Measurements from ENCODE around the gene HOXD9. TPM values are rescaled to one million over a fixed set of nuclear protein-coding genes. Genes with fewer than 3 reads are reported as not detected.

Gene HOXD9
- total and polyA plus RNA-seq, 8 donors: 0.18 to 0.76 (median 0.49) TPM; not detected in 4

DNA sequence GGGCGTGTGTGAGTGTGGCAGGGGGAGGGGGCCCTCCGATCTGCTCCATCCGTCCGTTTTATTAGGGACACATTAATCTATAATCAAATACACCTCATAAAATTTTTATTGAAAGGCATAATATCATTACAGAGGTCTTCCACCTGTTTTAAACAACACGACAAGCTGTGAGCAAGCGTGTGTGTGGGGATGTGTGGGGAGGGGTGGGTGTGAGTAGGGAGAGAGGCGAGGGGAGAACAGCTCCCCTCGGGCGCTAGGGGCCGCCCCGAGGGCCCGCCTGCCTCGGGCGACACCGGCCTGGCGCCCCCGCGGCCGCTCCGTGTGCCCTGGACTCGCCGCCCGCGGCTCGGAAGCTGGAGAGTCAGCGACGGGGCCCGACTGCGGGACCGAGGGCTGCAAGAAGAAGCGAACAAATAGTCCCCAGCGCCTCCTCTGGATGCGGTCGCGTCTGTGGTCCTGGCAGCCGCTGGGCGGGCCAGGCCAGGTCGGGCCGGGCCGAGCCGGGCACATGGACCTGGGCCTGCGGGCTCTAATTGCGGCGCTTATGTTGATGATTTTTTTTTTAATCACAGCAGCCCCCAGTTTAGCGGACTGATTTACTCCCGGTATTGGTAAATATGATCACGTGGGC, 352 bp upstream of the HOXD9 start:
- intact Hi-C loops (cut with DNase I; ENCODE audit: low total_unique reads): loop anchor here (10.0 kb wide), 1 partner anchor 533 kb away; no protein-coding TSS in a partner anchor
- H3K27me3 ChIP-seq: peaks cover 57 to 100% (median 95%) of the 10 kb centered on the region in 3 donors
- 2 to 9% (median 7%) methylated on average over 21 to 47 of the region's 47 CpGs for WGBS, 5 donors
- H3K9me3 ChIP-seq: peaks cover 0 to 23% (median 1%) of the 10 kb centered on the region in 4 donors
- H3K36me3 ChIP-seq: no peaks in the 10 kb centered on the region
- TF ChIP-seq, protein P1, sequence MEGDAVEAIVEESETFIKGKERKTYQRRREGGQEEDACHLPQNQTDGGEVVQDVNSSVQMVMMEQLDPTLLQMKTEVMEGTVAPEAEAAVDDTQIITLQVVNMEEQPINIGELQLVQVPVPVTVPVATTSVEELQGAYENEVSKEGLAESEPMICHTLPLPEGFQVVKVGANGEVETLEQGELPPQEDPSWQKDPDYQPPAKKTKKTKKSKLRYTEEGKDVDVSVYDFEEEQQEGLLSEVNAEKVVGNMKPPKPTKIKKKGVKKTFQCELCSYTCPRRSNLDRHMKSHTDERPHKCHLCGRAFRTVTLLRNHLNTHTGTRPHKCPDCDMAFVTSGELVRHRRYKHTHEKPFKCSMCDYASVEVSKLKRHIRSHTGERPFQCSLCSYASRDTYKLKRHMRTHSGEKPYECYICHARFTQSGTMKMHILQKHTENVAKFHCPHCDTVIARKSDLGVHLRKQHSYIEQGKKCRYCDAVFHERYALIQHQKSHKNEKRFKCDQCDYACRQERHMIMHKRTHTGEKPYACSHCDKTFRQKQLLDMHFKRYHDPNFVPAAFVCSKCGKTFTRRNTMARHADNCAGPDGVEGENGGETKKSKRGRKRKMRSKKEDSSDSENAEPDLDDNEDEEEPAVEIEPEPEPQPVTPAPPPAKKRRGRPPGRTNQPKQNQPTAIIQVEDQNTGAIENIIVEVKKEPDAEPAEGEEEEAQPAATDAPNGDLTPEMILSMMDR (IDR thresholded peaks at IDR 0.05): no peak
- TF ChIP-seq POLR2AphosphoS5 (IDR thresholded peaks at IDR 0.05): no peak
- TF ChIP-seq EP300 (IDR thresholded peaks at IDR 0.05): no peak
- no peak for TF ChIP-seq POLR2A (IDR thresholded peaks at IDR 0.05)
- peak overlapping the region in 1 of 5 donors; percentile 66 for H3K27ac ChIP-seq
- DNase-seq: no peak
- peaks cover 11 to 28% (median 20%) of the 10 kb centered on the region in 4 donors for H3K4me1 ChIP-seq
- peak overlapping the region; percentile 38 to 47 (median 40) for H3K4me3 ChIP-seq

DNA sequence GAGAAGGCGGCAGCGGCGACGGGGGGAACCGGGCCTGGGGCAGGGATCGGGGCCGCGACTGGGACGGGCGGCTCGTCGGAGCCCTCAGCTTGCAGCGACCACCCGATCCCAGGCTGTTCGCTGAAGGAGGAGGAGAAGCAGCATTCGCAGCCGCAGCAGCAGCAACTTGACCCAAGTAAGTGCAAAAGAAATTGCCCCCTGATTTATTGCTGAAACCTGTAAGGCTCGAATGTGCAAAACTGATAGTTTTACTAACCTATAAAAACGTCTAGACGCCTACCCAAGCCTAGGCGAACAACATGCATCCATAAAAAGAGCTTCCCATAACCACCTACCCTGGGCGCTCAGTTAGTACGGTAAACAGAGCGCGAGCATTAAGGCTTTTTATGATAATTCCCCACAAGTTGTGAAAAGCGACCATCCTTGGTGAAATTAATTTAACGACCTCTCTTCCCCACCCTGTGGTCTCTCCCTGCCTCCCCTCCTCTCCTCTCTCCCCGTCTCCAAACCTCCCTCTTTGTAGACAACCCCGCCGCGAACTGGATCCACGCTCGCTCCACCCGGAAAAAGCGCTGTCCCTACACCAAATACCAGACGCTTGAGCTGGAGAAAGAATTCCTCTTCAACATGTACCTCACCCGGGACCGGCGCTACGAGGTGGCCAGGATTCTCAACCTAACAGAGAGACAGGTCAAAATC, 1.0 kb downstream of the HOXD9 start:
- TF ChIP-seq, protein P1 (IDR thresholded peaks at IDR 0.05): no peak
- TF ChIP-seq POLR2A (IDR thresholded peaks at IDR 0.05): no peak
- H3K4me1 ChIP-seq: peaks cover 11 to 38% (median 26%) of the 10 kb centered on the region in 4 donors
- peaks cover 0 to 23% (median 0%) of the 10 kb centered on the region in 4 donors for H3K9me3 ChIP-seq
- peaks cover 45 to 100% (median 90%) of the 10 kb centered on the region in 3 donors for H3K27me3 ChIP-seq
- intact Hi-C loops (cut with DNase I; ENCODE audit: low total_unique reads): loop anchor here (10.0 kb wide), 1 partner anchor 531 kb away; no protein-coding TSS in a partner anchor
- 5 to 8% (median 7%) methylated on average over 39 to 40 of the region's 40 CpGs for WGBS, 5 donors
- no peaks in the 10 kb centered on the region for H3K36me3 ChIP-seq
- peak overlapping the region in 1 of 5 donors; percentile 57 for H3K27ac ChIP-seq
- DNase-seq: no peak
- peak overlapping the region; percentile 38 to 47 (median 40) for H3K4me3 ChIP-seq

DNA sequence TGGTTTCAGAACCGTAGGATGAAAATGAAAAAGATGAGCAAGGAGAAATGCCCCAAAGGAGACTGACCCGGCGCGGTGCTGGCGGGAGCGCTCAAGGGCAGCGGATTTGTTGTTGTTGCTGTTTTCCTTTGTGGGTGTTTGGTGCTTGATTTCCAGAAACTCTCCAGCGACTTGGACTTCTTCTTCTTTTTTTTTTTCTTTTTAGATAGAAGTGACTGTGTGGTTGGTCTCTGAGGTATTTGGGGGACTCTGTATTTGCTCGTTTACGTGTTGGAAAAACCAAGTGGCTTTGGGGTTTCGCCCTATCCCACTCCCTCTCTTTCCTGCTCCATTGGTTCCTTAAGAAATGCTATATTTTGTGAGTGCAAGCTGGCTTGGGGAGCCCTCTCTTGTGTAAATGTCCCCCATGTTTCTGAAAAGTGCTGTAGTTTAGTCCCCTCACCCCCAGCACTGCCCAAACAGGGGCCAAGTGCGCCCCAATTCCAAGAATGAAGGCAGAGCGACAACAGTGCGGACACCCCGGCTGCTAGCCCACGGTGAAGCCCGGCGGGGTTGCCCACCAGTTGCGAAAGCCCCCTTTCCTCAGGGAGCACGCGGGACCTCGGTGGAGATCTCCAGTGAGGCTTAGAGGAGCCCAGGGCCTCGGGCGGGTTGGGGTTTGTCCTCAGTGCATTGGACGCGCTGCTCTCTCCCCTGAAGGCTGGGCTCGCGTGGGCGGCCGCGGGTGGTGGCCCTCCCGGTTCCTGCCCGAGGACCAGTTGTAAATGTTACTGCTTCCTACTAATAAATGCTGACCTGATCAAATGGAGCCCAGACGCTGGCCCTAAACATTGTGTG, 1.8 kb downstream of the HOXD9 start:
- intact Hi-C loops (cut with DNase I; ENCODE audit: low total_unique reads): loop anchor here (10.0 kb wide), 1 partner anchor 530 kb away; no protein-coding TSS in a partner anchor
- Histone ChIP-seq H3K4me1 (peaks cover 15 to 45% (median 32%) of the 10 kb centered on the region in 4 donors), H3K27me3 (peaks cover 51 to 100% (median 92%) of the 10 kb centered on the region in 3 donors), H3K36me3 (no peaks in the 10 kb centered on the region), H3K9me3 (peaks cover 0 to 31% (median 0%) of the 10 kb centered on the region in 4 donors), H3K4me3 (no peak overlapping the region), H3K27ac (no peak overlapping the region)
- TF ChIP-seq, protein P1 (IDR thresholded peaks at IDR 0.05): no peak
- TF ChIP-seq POLR2AphosphoS5 (IDR thresholded peaks at IDR 0.05) (no peak), POLR2A (IDR thresholded peaks at IDR 0.05) (no peak), EP300 (IDR thresholded peaks at IDR 0.05) (no peak)
- WGBS, 5 donors: 11 to 27% (median 14%) methylated on average over 22 to 34 of the region's 34 CpGs
- no peak for DNase-seq

All from stomach (tissue), 9 donors.